Chondrocyte (in vitro differentiated cells): Measurements from ENCODE around the gene CD8A. TPM values are rescaled to one million over a fixed set of nuclear protein-coding genes. Genes with fewer than 3 reads are reported as not detected.

ENCODE experiments used
- DNase-seq: peaks from one replicate; pipeline ENCODE4 v3.0.0; 2021; ENCODE audit warnings: mixed read lengths, low spot score
- H3K27ac Mint-ChIP-seq: one replicate; pipeline ENCODE4 v1.8.0; 2021; ENCODE audit warnings: mild to moderate bottlenecking, moderate library complexity, mixed read lengths; ENCODE audit not compliant: unreplicated experiment
- H3K27me3 Mint-ChIP-seq: 2 replicates; pipeline ENCODE4 v1.8.0; 2021; ENCODE audit warnings: low read depth, mixed read lengths
- H3K36me3 Mint-ChIP-seq: 2 replicates; pipeline ENCODE4 v1.8.0; 2021; ENCODE audit warnings: low read depth, mixed read lengths
- H3K4me1 Mint-ChIP-seq: 2 replicates; pipeline ENCODE4 v1.8.0; 2021; ENCODE audit warnings: low read depth, mild to moderate bottlenecking, mixed read lengths
- H3K4me3 Mint-ChIP-seq: one replicate; pipeline ENCODE4 v1.8.0; 2021; ENCODE audit warnings: mild to moderate bottlenecking, moderate library complexity, mixed read lengths; ENCODE audit not compliant: unreplicated experiment
- H3K9me3 Mint-ChIP-seq: 2 replicates; pipeline ENCODE4 v1.8.0; 2021; ENCODE audit warnings: low read depth, mixed read lengths
- total RNA-seq: library from RNA; stranded (reverse); gene quantifications from 3 replicates; pipeline ENCODE4 v1.2.1, GENCODE V29; 2021
- TF ChIP-seq, protein P1 (sequence below): fragments of 200-600 bp; sonication (generic); IDR thresholded peaks from 2 replicates; pipeline ENCODE4 v1.5.0; 2021; ENCODE audit warnings: antibody characterized with exemption, mild to moderate bottlenecking, moderate library complexity

Gene CD8A
- total RNA-seq, 1 donor from 2014 or later = not detected

DNA sequence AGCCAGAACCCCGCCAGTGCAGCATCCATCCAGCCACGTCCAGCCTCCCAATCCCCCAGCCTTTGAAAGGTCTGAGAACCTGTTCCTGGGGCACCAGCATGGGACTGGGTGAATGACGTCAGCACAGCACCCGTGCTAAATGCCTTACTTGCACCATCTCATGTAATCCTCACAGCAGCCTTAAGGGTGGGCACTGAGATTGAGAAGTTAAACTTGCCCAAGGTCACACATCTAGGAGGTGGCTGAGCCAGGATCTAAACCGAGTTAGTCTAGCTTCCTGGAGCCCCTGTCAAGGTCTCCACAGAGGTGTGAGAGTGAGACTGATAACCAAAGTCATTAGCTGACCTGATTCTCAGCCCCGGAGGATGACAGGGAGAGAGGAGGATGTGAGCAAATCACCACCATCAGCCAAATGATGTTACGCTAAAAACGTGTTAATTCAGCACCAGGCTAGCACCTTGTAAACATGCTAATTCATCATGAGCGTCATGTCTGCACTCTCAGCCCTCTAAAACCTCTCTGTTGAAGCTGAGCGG is 4.6 kb downstream of the CD8A start:
- Mint-ChIP-seq H3K4me1 (peaks cover 6% of the 10 kb centered on the region), H3K36me3 (peaks cover 2% of the 10 kb centered on the region), H3K27ac (no peak overlapping the region), H3K9me3 (no peaks in the 10 kb centered on the region), H3K27me3 (peaks cover 40% of the 10 kb centered on the region), H3K4me3 (no peak overlapping the region)
- DNase-seq = no peak
- TF ChIP-seq, protein P1, sequence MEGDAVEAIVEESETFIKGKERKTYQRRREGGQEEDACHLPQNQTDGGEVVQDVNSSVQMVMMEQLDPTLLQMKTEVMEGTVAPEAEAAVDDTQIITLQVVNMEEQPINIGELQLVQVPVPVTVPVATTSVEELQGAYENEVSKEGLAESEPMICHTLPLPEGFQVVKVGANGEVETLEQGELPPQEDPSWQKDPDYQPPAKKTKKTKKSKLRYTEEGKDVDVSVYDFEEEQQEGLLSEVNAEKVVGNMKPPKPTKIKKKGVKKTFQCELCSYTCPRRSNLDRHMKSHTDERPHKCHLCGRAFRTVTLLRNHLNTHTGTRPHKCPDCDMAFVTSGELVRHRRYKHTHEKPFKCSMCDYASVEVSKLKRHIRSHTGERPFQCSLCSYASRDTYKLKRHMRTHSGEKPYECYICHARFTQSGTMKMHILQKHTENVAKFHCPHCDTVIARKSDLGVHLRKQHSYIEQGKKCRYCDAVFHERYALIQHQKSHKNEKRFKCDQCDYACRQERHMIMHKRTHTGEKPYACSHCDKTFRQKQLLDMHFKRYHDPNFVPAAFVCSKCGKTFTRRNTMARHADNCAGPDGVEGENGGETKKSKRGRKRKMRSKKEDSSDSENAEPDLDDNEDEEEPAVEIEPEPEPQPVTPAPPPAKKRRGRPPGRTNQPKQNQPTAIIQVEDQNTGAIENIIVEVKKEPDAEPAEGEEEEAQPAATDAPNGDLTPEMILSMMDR = no peak

DNA sequence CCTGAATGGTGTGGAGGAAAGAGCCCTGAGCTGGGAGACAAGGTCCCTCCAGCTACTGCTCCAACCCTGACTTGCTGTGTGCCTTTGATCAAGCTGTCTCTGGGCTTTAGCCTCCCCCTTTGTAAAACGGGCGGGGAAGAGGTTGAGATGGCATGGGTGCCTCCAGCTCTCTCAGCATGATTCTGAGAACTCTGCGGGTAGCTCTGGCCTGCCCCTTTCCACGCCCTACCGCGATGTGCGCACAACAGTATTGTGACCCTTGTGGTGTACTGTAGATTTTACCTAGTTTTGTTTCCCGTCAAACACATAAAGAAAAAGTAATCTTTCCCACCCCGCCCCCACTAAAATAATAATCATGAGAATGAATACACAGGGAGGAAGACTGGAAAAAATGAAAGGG is 5.3 kb downstream of the CD8A start:
- peaks cover 3% of the 10 kb centered on the region for H3K4me1 Mint-ChIP-seq
- peaks cover 2% of the 10 kb centered on the region for H3K36me3 Mint-ChIP-seq
- H3K27me3 Mint-ChIP-seq = peaks cover 37% of the 10 kb centered on the region
- TF ChIP-seq, protein P1 = no peak
- no peaks in the 10 kb centered on the region for H3K9me3 Mint-ChIP-seq
- no peak overlapping the region for H3K27ac Mint-ChIP-seq
- no peak overlapping the region for H3K4me3 Mint-ChIP-seq
- DNase-seq = no peak

DNA sequence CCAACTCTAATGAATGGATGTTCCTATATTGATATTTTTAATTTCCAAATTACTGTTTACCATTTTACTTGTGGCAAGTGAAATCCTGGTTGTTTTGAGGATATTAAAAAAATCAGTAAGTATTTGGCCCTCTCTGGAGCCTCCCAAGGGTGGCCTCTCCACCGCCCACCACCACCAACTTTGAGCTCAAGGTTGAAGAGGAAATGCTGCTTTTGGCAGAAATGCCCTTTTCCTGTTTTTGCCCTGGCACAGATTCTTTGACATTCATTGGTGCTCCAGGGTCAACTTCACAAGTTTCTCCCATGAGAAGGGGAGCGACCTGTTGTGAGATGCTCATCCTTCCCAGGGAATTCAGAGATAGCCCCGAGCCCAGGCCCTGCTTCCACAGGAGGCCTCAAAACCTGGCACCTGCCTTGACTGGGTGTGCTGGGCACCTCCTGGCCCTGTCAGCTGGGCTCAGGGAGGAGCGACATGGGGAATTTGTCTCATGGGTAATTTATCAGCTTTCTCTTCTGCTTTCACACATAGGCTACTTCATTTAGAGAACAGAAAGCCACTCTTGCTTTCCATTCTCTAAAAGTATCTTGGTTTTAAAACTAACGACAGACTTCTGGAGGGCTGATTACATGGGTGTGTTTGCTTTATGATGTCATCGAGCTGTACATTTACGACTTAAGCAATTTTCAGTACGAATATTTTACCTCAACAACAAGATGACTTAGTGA is 6.9 kb downstream of the CD8A start:
- TF ChIP-seq, protein P1 = no peak
- peaks cover 26% of the 10 kb centered on the region for H3K27me3 Mint-ChIP-seq
- H3K4me1 Mint-ChIP-seq = no peaks in the 10 kb centered on the region
- no peaks in the 10 kb centered on the region for H3K9me3 Mint-ChIP-seq
- peaks cover 2% of the 10 kb centered on the region for H3K36me3 Mint-ChIP-seq
- no peak for DNase-seq
- H3K4me3 Mint-ChIP-seq = no peak overlapping the region
- no peak overlapping the region for H3K27ac Mint-ChIP-seq

DNA sequence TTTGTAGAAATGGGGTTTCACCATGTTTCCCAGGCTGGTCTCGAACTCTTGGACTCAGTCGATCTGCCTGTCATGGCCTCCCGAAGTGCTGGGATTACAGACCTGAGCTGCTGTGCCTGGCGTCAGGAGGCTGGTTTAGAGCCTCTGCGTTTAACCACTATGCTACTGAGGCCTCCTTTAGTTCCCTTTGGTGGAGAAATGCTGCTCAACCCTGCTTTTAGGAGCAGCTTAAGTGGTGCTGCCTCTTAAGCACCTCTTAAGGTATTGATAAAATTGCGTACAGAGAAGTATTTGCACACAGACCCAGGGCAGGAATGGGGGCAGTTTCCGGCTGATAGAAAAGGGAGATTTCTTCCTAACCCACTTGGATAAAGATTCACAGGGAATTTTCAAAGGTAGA is 8.0 kb downstream of the CD8A start:
- no peaks in the 10 kb centered on the region for H3K9me3 Mint-ChIP-seq
- no peaks in the 10 kb centered on the region for H3K4me1 Mint-ChIP-seq
- DNase-seq = no peak
- H3K27ac Mint-ChIP-seq = no peak overlapping the region
- H3K27me3 Mint-ChIP-seq = peaks cover 16% of the 10 kb centered on the region
- TF ChIP-seq, protein P1 = no peak
- peaks cover 2% of the 10 kb centered on the region for H3K36me3 Mint-ChIP-seq
- no peak overlapping the region for H3K4me3 Mint-ChIP-seq

DNA sequence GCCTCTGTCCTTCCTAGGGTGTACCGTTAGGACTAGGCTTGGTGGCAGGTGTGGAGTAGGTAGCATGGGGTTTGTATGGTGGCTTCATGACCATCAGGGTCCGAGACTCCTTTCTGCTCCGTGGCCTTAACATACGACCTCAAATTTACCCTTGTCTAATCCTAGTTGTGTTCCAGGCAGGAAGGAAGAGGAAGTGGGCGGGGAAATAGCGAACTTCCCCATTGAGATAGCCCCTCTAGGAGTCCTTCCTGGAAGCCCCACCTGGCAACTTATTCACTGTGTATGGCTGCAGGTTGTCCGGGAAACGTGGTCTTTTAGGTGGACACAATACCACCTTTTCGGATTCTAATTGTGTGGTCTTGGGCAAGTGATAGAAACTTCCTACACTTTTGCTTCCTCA is 9.3 kb downstream of the CD8A start:
- H3K4me1 Mint-ChIP-seq = no peaks in the 10 kb centered on the region
- H3K27ac Mint-ChIP-seq = no peak overlapping the region
- TF ChIP-seq, protein P1 = no peak
- H3K9me3 Mint-ChIP-seq = no peaks in the 10 kb centered on the region
- DNase-seq = no peak
- H3K27me3 Mint-ChIP-seq = peaks cover 9% of the 10 kb centered on the region
- no peak overlapping the region for H3K4me3 Mint-ChIP-seq
- H3K36me3 Mint-ChIP-seq = no peaks in the 10 kb centered on the region
